Liver (tissue), 9 donors: Measurements from ENCODE around the gene STAC2. TPM values are rescaled to one million over a fixed set of nuclear protein-coding genes. Genes with fewer than 3 reads are reported as not detected.

Experiments used
- DNase-seq: peaks from one replicate; pipeline ENCODE4 v3.0.0-alpha.2; 2017; ENCODE audit warnings: low spot score
- H3K27ac ChIP-seq, 2 donors: one replicate each; pipeline ENCODE4 v1.7.0; 2013; ENCODE audit warnings: inconsistent platforms in 2 of 2, low read length in 2 of 2, control low read depth in 1 of 2, low read depth in 1 of 2, mild to moderate bottlenecking in 1 of 2
- H3K27me3 ChIP-seq, 4 donors: one replicate each; pipeline versions ENCODE4 v1.6.1 to v1.7.0; 2013; ENCODE audit warnings: low read length in 3 of 4, inconsistent platforms in 1 of 4, mild to moderate bottlenecking in 1 of 4, moderate library complexity in 1 of 4; ENCODE audit not compliant: control insufficient read depth in 4 of 4, insufficient read depth in 4 of 4
- H3K36me3 ChIP-seq, 4 donors: one replicate each; pipeline versions ENCODE4 v1.6.1 to v1.7.0; 2013; ENCODE audit warnings: low read length in 3 of 4, mild to moderate bottlenecking in 3 of 4, low read depth in 1 of 4, moderate library complexity in 1 of 4; ENCODE audit not compliant: control insufficient read depth in 4 of 4, insufficient read depth in 3 of 4
- H3K4me1 ChIP-seq, 4 donors: one replicate each; pipeline versions ENCODE4 v1.6.1 to v1.7.0; 2013; ENCODE audit warnings: low read length in 3 of 4, mild to moderate bottlenecking in 3 of 4, moderate library complexity in 1 of 4; ENCODE audit not compliant: control insufficient read depth in 4 of 4, insufficient read depth in 4 of 4
- H3K4me3 ChIP-seq, 3 donors: one replicate each; pipeline versions ENCODE4 v1.6.1 to v1.7.0; 2013; ENCODE audit warnings: low read length in 3 of 3, control low read depth in 1 of 3, low read depth in 1 of 3, mild to moderate bottlenecking in 1 of 3
- H3K9ac ChIP-seq, 2 donors: one replicate each; pipeline ENCODE4 v1.7.0; 2013; ENCODE audit warnings: low read length in 2 of 2, mild to moderate bottlenecking in 2 of 2, moderate library complexity in 2 of 2, control low read depth in 1 of 2, low read depth in 1 of 2
- H3K9me3 ChIP-seq, 4 donors: one replicate each; pipeline versions ENCODE4 v1.6.1 to v1.7.0; 2013; ENCODE audit warnings: low read length in 3 of 4; ENCODE audit not compliant: control insufficient read depth in 4 of 4
- ATF3 ChIP-seq: IDR thresholded peaks from 2 replicates; pipeline ENCODE4 v1.6.1; 2016; ENCODE audit warnings: antibody characterized with exemption
- CTCF ChIP-seq: fragments of 150-350 bp; IDR thresholded peaks from 2 replicates; pipeline ENCODE4 v1.5.1; 2017; ENCODE audit warnings: improper control_type of control experiment, low read depth, low read length; ENCODE audit not compliant: missing input control
- EGR1 ChIP-seq, 2 donors: IDR thresholded peaks; 2 replicates each; pipeline ENCODE4 v1.6.1; 2016 to 2018; ENCODE audit warnings: antibody characterized with exemption in 2 of 2, low read depth in 2 of 2
- FOXA1 ChIP-seq: IDR thresholded peaks from 2 replicates; pipeline ENCODE4 v1.6.1; 2016; ENCODE audit warnings: antibody characterized with exemption
- FOXA2 ChIP-seq: IDR thresholded peaks from 2 replicates; pipeline ENCODE4 v1.6.1; 2016; ENCODE audit warnings: antibody characterized with exemption
- GABPA ChIP-seq, 2 donors: IDR thresholded peaks in 1 of 2; conservative IDR thresholded peaks in 1 of 2; 2 replicates each; pipeline ENCODE4 v1.6.1; 2016; ENCODE audit warnings: antibody characterized with exemption in 2 of 2, mild to moderate bottlenecking in 1 of 2, moderate library complexity in 1 of 2
- HNF4A ChIP-seq, 2 donors: conservative IDR thresholded peaks; 2 replicates each; pipeline ENCODE4 v1.6.1; 2016; ENCODE audit warnings: antibody characterized with exemption in 2 of 2, mild to moderate bottlenecking in 2 of 2
- HNF4G ChIP-seq: IDR thresholded peaks from 2 replicates; pipeline ENCODE4 v1.6.1; 2016; ENCODE audit warnings: antibody characterized with exemption
- JUND ChIP-seq, 2 donors: IDR thresholded peaks; 2 replicates each; pipeline ENCODE4 v1.6.1; 2016; ENCODE audit warnings: antibody characterized with exemption in 2 of 2
- MAX ChIP-seq: IDR thresholded peaks from 2 replicates; pipeline ENCODE4 v1.6.1; 2016; ENCODE audit warnings: antibody characterized with exemption
- NR2F2 ChIP-seq: IDR thresholded peaks from 2 replicates; pipeline ENCODE4 v1.6.1; 2016; ENCODE audit warnings: antibody characterized with exemption
- RAD21 ChIP-seq, 2 donors: IDR thresholded peaks; 2 replicates each; pipeline ENCODE4 v1.6.1; 2016; ENCODE audit warnings: antibody characterized with exemption in 2 of 2, mild to moderate bottlenecking in 2 of 2
- REST ChIP-seq: IDR thresholded peaks from 2 replicates; pipeline ENCODE4 v1.6.1; 2016; ENCODE audit warnings: antibody characterized with exemption, mild to moderate bottlenecking
- RXRA ChIP-seq, 2 donors: IDR thresholded peaks; 2 replicates each; pipeline ENCODE4 v1.6.1; 2017 to 2018; ENCODE audit warnings: antibody characterized with exemption in 2 of 2, mild to moderate bottlenecking in 1 of 2
- TAF1 ChIP-seq: conservative IDR thresholded peaks from 2 replicates; pipeline ENCODE4 v1.6.1; 2016; ENCODE audit warnings: antibody characterized with exemption, mild to moderate bottlenecking
- ZBTB33 ChIP-seq: IDR thresholded peaks from 2 replicates; pipeline ENCODE4 v1.6.1; 2016; ENCODE audit warnings: antibody characterized with exemption
- WGBS: extraction: QIAGEN DNeasy Blood & Tissue Kit; methylation state at CpG from one replicate; pipeline ENCODE4 v1.1.7; 2013; 5-methylcytosine and 5-hydroxymethylcytosine counted together
- polyA plus RNA-seq, 2 donors: library from polyadenylated mRNA; stranded (reverse) in 1 of 2; unstranded in 1 of 2; fragments of 200-250 nt in 1 of 2; fragments of >200 nt in 1 of 2; fragmentation: Nextera tagmentation in 1 of 2; extraction: Ambion mirVana in 1 of 2; gene quantifications; one replicate each; pipeline versions ENCODE4 v1.2.1 to v1.2.3, GENCODE V29; 2013 to 2015
- total RNA-seq, 2 donors: library from RNA; depleted of rRNA; stranded (reverse); fragments of >200 nt; gene quantifications; one replicate each; pipeline ENCODE4 v1.2.3, GENCODE V29; 2014
- donor health status: healthy.
- donor health status: healthy.
- donor health status: healthy.
- donor health status: healthy.
- donor health status: healthy.

The STAC2 gene
- total and polyA plus RNA-seq, 4 donors, result not detected

GRCh38 chr17:39243155-39243554, 17.4 kb upstream of the STAC2 start:
- Histone ChIP-seq H3K9ac (no peak overlapping the region), H3K27me3 (no peaks in the 10 kb centered on the region), H3K4me3 (no peak overlapping the region), H3K4me1 (peaks cover 0 to 7% (median 3%) of the 10 kb centered on the region in 4 donors), H3K36me3 (no peaks in the 10 kb centered on the region), H3K9me3 (no peaks in the 10 kb centered on the region), H3K27ac (no peak overlapping the region)
- WGBS, result 75% methylated on average over 8 of the region's 8 CpGs
- DNase-seq, result no peak
- TF ChIP-seq HNF4A (conservative IDR thresholded peaks at IDR 0.05) (no peak), CTCF (no peak), TAF1 (no peak), REST (no peak), ATF3 (no peak), RAD21 (IDR thresholded peaks at IDR 0.05) (no peak), ZBTB33 (no peak), FOXA2 (no peak), MAX (no peak), JUND (IDR thresholded peaks at IDR 0.05) (no peak), HNF4G (no peak), GABPA (IDR thresholded peaks at IDR 0.05 in 1 of 2, conservative IDR thresholded peaks at IDR 0.05 in 1 of 2) (no peak)

GRCh38 chr17:39240631-39241030, 14.9 kb upstream of the STAC2 start:
- Histone ChIP-seq H3K4me1 (peaks cover 0 to 8% (median 2%) of the 10 kb centered on the region in 4 donors), H3K27me3 (no peaks in the 10 kb centered on the region)
- DNase-seq, result no peak
- TF ChIP-seq RAD21 (IDR thresholded peaks at IDR 0.05) (no peak), FOXA1 (no peak), MAX (no peak), EGR1 (IDR thresholded peaks at IDR 0.05; ENCODE audit: low read depth in 2 of 2) (no peak), HNF4A (conservative IDR thresholded peaks at IDR 0.05) (no peak), GABPA (IDR thresholded peaks at IDR 0.05 in 1 of 2, conservative IDR thresholded peaks at IDR 0.05 in 1 of 2) (no peak), ATF3 (no peak), REST (no peak), HNF4G (no peak), RXRA (IDR thresholded peaks at IDR 0.05) (no peak), NR2F2 (no peak), CTCF (no peak), TAF1 (no peak)

More at GRCh38 chr17:39240631-39241030, 14.9 kb upstream of the STAC2 start:
- Histone ChIP-seq H3K36me3 (no peaks in the 10 kb centered on the region), H3K4me3 (no peak overlapping the region), H3K9ac (no peak overlapping the region), H3K9me3 (no peaks in the 10 kb centered on the region), H3K27ac (no peak overlapping the region)
- 84% methylated on average over 5 of the region's 5 CpGs for WGBS
